SW 1271 (cell line): ENCODE results near the gene KLHL40.
"Not testable (repeated sequence)": the region's sequence is repeated elsewhere in the genome, so short reads cannot be mapped to it uniquely, and the experiment has no call there.

ENCODE experiments used
- DNase-seq, 2 experiments: peaks; one replicate each; lab custom pipeline; 2025; lab: John Stamatoyannopoulos, UW

KLHL40 gene

GRCh38 chr3:42720126-42720525 is 34.8 kb downstream of the KLHL40 start:
- no peak for DNase-seq

- no peak for DNase-seq
Measured at GRCh38 chr3:42721690-42722089, 36.4 kb downstream of the KLHL40 start.

- not testable (repeated sequence) for DNase-seq
Measured at GRCh38 chr3:42722442-42722841, 37.1 kb downstream of the KLHL40 start.

GRCh38 chr3:42723219-42723618 is 37.9 kb downstream of the KLHL40 start:
- no peak for DNase-seq

GRCh38 chr3:42725454-42725853 is 40.1 kb downstream of the KLHL40 start:
- no peak for DNase-seq

- no peak for DNase-seq
Measured at GRCh38 chr3:42728056-42728455, 42.7 kb downstream of the KLHL40 start.

GRCh38 chr3:42728668-42729364 is 43.5 kb downstream of the KLHL40 start:
- DNase-seq, result no peak

GRCh38 chr3:42729404-42730145 is 44.2 kb downstream of the KLHL40 start:
- DNase-seq, result no peak

GRCh38 chr3:42730294-42730693 is 45.0 kb downstream of the KLHL40 start:
- DNase-seq, result no peak

GRCh38 chr3:42730706-42731420 is 45.5 kb downstream of the KLHL40 start:
- DNase-seq, result no peak

- no peak for DNase-seq
Measured at GRCh38 chr3:42731476-42732195, 46.3 kb downstream of the KLHL40 start.

- DNase-seq, result no peak
Measured at GRCh38 chr3:42732196-42732828, 47.0 kb downstream of the KLHL40 start.

- no peak for DNase-seq
Measured at GRCh38 chr3:42732829-42733459, 47.6 kb downstream of the KLHL40 start.

GRCh38 chr3:42733501-42734262 is 48.3 kb downstream of the KLHL40 start:
- DNase-seq, result no peak

GRCh38 chr3:42734263-42734860 is 49.0 kb downstream of the KLHL40 start:
- DNase-seq, result no peak

GRCh38 chr3:42735019-42735418 is 49.7 kb downstream of the KLHL40 start:
- DNase-seq, result no peak

- no peak for DNase-seq
Measured at GRCh38 chr3:42735615-42736014, 50.3 kb downstream of the KLHL40 start.

- no peak for DNase-seq
Measured at GRCh38 chr3:42736081-42736480, 50.7 kb downstream of the KLHL40 start.

- no peak for DNase-seq
Measured at GRCh38 chr3:42736531-42736930, 51.2 kb downstream of the KLHL40 start.
